B cell (primary cell): ENCODE measurements around the gene SH3RF1. TPM values are rescaled to one million over a fixed set of nuclear protein-coding genes. Genes with fewer than 3 reads are reported as not detected.
A peak's percentile ranks its signal among the peaks of the same experiment; 100 is the strongest.

Experiments used
- ATAC-seq: fragments of 200-7000 bp; cut with Tn5 transposase; one replicate; pipeline ENCODE4 v1.10.0; 2021; ENCODE audit warnings: low read depth, mild to moderate bottlenecking, moderate number of reproducible peaks, moderate library complexity
- CTCF ChIA-PET: fragments of 350-600 bp; sonication (Branson Sonifier 250); formaldehyde crosslinking; loops from one replicate; lab custom pipeline; 2021; ENCODE audit warnings: antibody characterized with exemption, inconsistent platforms; lab: Charles Lee
- POLR2A ChIA-PET: fragments of 350-600 bp; sonication (Branson Sonifier 250); formaldehyde crosslinking; loops from one replicate; lab custom pipeline; 2021; ENCODE audit warnings: antibody characterized with exemption; lab: Charles Lee
- DNase-seq: peaks from one replicate; pipeline ENCODE4 v3.0.0; 2013
- H2AFZ ChIP-seq: 2 replicates; pipeline ENCODE4 v1.6.1; 2012; ENCODE audit warnings: mild to moderate bottlenecking, low read depth, low read length; ENCODE audit not compliant: insufficient read depth, poor library complexity, severe bottlenecking
- H3K27ac ChIP-seq, 2 donors: 1 replicate in 1 of 2; 2 replicates in 1 of 2; pipeline ENCODE4 v1.5.1; 2012 to 2013; ENCODE audit warnings: low read length in 2 of 2, mild to moderate bottlenecking in 2 of 2, moderate library complexity in 1 of 2
- H3K27me3 ChIP-seq, 4 experiments: fragments of 200-600 bp in 1 of 4; sonication (generic) in 1 of 4; replicated peaks in 1 of 4; 1 replicate in 2 of 4; 2 replicates in 2 of 4; pipeline versions ENCODE4 v1.6.1 to v1.7.0; 2013 to 2016; ENCODE audit warnings: low read length in 3 of 4, mild to moderate bottlenecking in 2 of 4, mixed read lengths in 1 of 4, moderate library complexity in 1 of 4; ENCODE audit not compliant: insufficient read depth in 4 of 4, control insufficient read depth in 3 of 4; ENCODE audit errors: control extremely low read depth in 1 of 4
- H3K36me3 ChIP-seq, 2 experiments: replicated peaks in 1 of 2; 1 replicate in 1 of 2; 2 replicates in 1 of 2; pipeline versions ENCODE4 v1.6.1 to v1.7.1; 2013; ENCODE audit warnings: low read length in 1 of 2; ENCODE audit not compliant: insufficient read depth in 2 of 2, control insufficient read depth in 1 of 2; ENCODE audit errors: control extremely low read depth in 1 of 2, extremely low read depth in 1 of 2
- H3K4me1 ChIP-seq, 2 donors: fragments of 200-600 bp in 1 of 2; sonication (generic) in 1 of 2; 1 replicate in 1 of 2; 2 replicates in 1 of 2; pipeline versions ENCODE4 v1.5.1 to v1.6.1; 2013 to 2017; ENCODE audit warnings: low read length in 2 of 2; ENCODE audit not compliant: control insufficient read depth in 2 of 2, insufficient read depth in 2 of 2
- H3K4me2 ChIP-seq: replicated peaks from 2 replicates; pipeline ENCODE3; 2012; ENCODE audit warnings: mild to moderate bottlenecking, low read depth, low read length; ENCODE audit not compliant: poor library complexity, severe bottlenecking
- H3K4me3 ChIP-seq, 5 experiments: fragments of 200-600 bp in 1 of 5; sonication (generic) in 1 of 5; 1 replicate in 3 of 5; 2 replicates in 2 of 5; pipeline versions ENCODE4 v1.5.1 to v1.7.0; 2011 to 2016; ENCODE audit warnings: low read length in 4 of 5, mild to moderate bottlenecking in 4 of 5, low read depth in 2 of 5, control low read depth in 1 of 5, moderate library complexity in 1 of 5; ENCODE audit not compliant: insufficient read depth in 1 of 5; ENCODE audit errors: control extremely low read depth in 1 of 5, extremely low read depth in 1 of 5
- H3K79me2 ChIP-seq: fragments of 200-600 bp; sonication (generic); one replicate; pipeline ENCODE4 v1.6.0; 2016; ENCODE audit warnings: low read length; ENCODE audit not compliant: control insufficient read depth, insufficient read depth
- H3K9ac ChIP-seq: fragments of 200-600 bp; sonication (generic); 2 replicates; pipeline ENCODE4 v1.6.1; 2017; ENCODE audit warnings: mild to moderate bottlenecking, low read length, moderate library complexity
- H3K9me3 ChIP-seq, 3 donors: one replicate each; pipeline versions ENCODE4 v1.6.1 to v1.7.1; 2013; ENCODE audit warnings: low read length in 2 of 3; ENCODE audit not compliant: control insufficient read depth in 2 of 3, insufficient read depth in 1 of 3; ENCODE audit errors: control extremely low read depth in 1 of 3
- H4K20me1 ChIP-seq: 2 replicates; pipeline ENCODE4 v1.6.0; 2012; ENCODE audit warnings: mild to moderate bottlenecking, low read length; ENCODE audit not compliant: insufficient read depth, control insufficient read depth, poor library complexity, severe bottlenecking
- H3K27ac Mint-ChIP-seq: one replicate; pipeline ENCODE4 v1.8.0; 2021; ENCODE audit warnings: mixed read lengths
- H3K27me3 Mint-ChIP-seq: one replicate; pipeline ENCODE4 v1.8.0; 2021; ENCODE audit warnings: mixed read lengths
- H3K4me1 Mint-ChIP-seq: one replicate; pipeline ENCODE4 v1.8.0; 2021; ENCODE audit warnings: mixed read lengths
- H3K4me3 Mint-ChIP-seq: one replicate; pipeline ENCODE4 v1.8.0; 2021; ENCODE audit warnings: mixed read lengths
- H3K9me3 Mint-ChIP-seq: one replicate; pipeline ENCODE4 v1.8.0; 2022; ENCODE audit warnings: mixed read lengths; ENCODE audit not compliant: insufficient read depth
- EZH2 ChIP-seq: IDR thresholded peaks from 2 replicates; pipeline ENCODE4 v1.6.1; 2012; ENCODE audit warnings: borderline replicate concordance, low read depth, mild to moderate bottlenecking, moderate library complexity, low read length; ENCODE audit not compliant: insufficient read depth, poor library complexity, severe bottlenecking
- WGBS: methylation state at CpG from one replicate; pipeline ENCODE4 v1.1.5; 2013; ENCODE audit warnings: missing lambda C conversion rate; ENCODE audit not compliant: insufficient coverage; 5-methylcytosine and 5-hydroxymethylcytosine counted together
- intact Hi-C: fragments of 100-400 bp; cut with micrococcal nuclease; formaldehyde crosslinking; loops from one replicate; pipeline ENCODE4 v1.10.0; 2022
- polyA plus RNA-seq: library from polyadenylated mRNA; depleted of rRNA; stranded (reverse); fragments of >200 nt; gene quantifications from 2 replicates; pipeline ENCODE4 v1.2.3, GENCODE V29; 2012
- total RNA-seq, 2 donors: library from RNA; stranded (reverse); fragments of 120-200 nt in 1 of 2; gene quantifications; 1 replicate in 1 of 2; 2 replicates in 1 of 2; pipeline versions ENCODE4 v1.2.3 to v1.2.4, GENCODE V29; 2013 to 2022
- TF ChIP-seq, protein P1 (sequence below): fragments of 200-600 bp; IDR thresholded peaks from one replicate; pipeline ENCODE4 v1.8.0; 2022; ENCODE audit warnings: antibody characterized with exemption, mild to moderate bottlenecking

SH3RF1 gene
- total and polyA plus RNA-seq, 2 donors (not counting 1 experiment from before 2014, with no cell fraction given): 2.0 to 5.4 TPM

DNA sequence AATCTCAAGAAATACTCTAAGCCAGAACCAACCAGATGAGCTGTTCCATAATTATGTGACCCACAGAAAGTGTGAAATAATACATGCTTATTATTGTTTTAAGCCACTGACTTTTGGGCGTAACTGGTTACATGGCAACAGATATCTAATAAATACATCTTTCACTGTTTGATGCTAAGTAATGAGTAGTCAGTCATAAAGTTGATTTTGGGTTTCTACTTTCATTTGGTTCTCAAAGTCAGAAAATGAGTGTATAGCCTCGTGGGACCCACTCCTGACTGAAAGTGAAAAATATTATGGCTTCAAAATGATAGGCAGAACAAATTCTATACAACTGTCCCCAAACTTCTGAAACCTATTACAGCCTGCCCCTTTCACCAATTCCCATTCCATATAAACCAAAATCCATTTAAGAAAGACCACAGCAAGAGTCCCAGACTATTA is 172.7 kb downstream of the SH3RF1 start:
- Histone ChIP-seq H3K79me2 (no peaks in the 10 kb centered on the region), H3K36me3 (no peaks in the 10 kb centered on the region), H3K9ac (no peak overlapping the region), H3K9me3 (no peaks in the 10 kb centered on the region), H3K4me3 (no peak overlapping the region), H3K4me1 (peaks cover 10 to 17% of the 10 kb centered on the region in 2 donors), H3K27me3 (no peaks in the 10 kb centered on the region), H4K20me1 (no peaks in the 10 kb centered on the region), H3K4me2 (no peak overlapping the region), H2AFZ (no peak overlapping the region), H3K27ac (no peak overlapping the region)
- WGBS: no CpG with 5 or more reads among the region's 2 CpGs
- ChIA-PET POLR2A (no interaction called here), CTCF (no interaction called here)
- intact Hi-C loops: no loop called here
- DNase-seq (no peak), ATAC-seq (no peak)
- peaks cover 2% of the 10 kb centered on the region for H3K9me3 Mint-ChIP-seq
- H3K4me1 Mint-ChIP-seq: peaks cover 35% of the 10 kb centered on the region
- no peaks in the 10 kb centered on the region for H3K27me3 Mint-ChIP-seq
- no peak overlapping the region for H3K27ac Mint-ChIP-seq
- TF ChIP-seq, protein P1, sequence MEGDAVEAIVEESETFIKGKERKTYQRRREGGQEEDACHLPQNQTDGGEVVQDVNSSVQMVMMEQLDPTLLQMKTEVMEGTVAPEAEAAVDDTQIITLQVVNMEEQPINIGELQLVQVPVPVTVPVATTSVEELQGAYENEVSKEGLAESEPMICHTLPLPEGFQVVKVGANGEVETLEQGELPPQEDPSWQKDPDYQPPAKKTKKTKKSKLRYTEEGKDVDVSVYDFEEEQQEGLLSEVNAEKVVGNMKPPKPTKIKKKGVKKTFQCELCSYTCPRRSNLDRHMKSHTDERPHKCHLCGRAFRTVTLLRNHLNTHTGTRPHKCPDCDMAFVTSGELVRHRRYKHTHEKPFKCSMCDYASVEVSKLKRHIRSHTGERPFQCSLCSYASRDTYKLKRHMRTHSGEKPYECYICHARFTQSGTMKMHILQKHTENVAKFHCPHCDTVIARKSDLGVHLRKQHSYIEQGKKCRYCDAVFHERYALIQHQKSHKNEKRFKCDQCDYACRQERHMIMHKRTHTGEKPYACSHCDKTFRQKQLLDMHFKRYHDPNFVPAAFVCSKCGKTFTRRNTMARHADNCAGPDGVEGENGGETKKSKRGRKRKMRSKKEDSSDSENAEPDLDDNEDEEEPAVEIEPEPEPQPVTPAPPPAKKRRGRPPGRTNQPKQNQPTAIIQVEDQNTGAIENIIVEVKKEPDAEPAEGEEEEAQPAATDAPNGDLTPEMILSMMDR: no peak
- TF ChIP-seq EZH2: no peak
- peak overlapping the region; percentile 52 for H3K4me3 Mint-ChIP-seq

DNA sequence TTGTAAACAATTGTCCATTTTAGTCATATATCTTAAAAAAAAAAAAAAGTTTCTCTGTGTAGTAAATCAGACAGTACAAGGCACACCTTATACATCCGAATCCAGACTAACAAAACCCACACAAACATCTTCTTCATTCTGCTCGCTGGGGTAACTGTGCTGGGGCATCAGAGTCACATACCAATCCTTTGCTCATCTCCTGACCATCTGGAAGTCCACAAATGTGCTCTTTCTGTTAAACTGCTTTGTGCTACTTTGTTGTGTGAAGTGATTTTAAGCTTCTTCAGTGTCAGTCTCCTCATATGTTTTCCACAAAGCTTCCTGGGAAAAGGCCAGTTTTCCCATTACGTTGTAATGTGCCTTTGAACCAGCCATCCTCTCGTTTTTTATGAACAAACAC is 174.5 kb downstream of the SH3RF1 start:
- ChIA-PET CTCF (no interaction called here), POLR2A (no interaction called here)
- Mint-ChIP-seq H3K9me3 (peaks cover 2% of the 10 kb centered on the region), H3K4me3 (no peak overlapping the region), H3K27me3 (no peaks in the 10 kb centered on the region), H3K27ac (no peak overlapping the region), H3K4me1 (peaks cover 35% of the 10 kb centered on the region)
- Histone ChIP-seq H2AFZ (no peak overlapping the region), H3K9me3 (peaks cover 0 to 8% (median 0%) of the 10 kb centered on the region in 3 donors), H4K20me1 (no peaks in the 10 kb centered on the region), H3K4me3 (no peak overlapping the region), H3K79me2 (no peaks in the 10 kb centered on the region), H3K27me3 (no peaks in the 10 kb centered on the region), H3K36me3 (no peaks in the 10 kb centered on the region), H3K27ac (no peak overlapping the region), H3K4me2 (no peak overlapping the region), H3K4me1 (peaks cover 10 to 17% of the 10 kb centered on the region in 2 donors), H3K9ac (no peak overlapping the region)
- TF ChIP-seq, protein P1: no peak
- no peak for TF ChIP-seq EZH2
- 88% methylated on average over 2 of the region's 4 CpGs for WGBS
- intact Hi-C loops: no loop called here
- DNase-seq (no peak), ATAC-seq (no peak)
